ENCODE measurements around the gene RAB40B.
"Not testable (repeated sequence)": the region's sequence is repeated elsewhere in the genome, so short reads cannot be mapped to it uniquely, and the experiment has no call there.

The RAB40B gene

GRCh38 chr17:82667668-82668000 is 30.9 kb downstream of the RAB40B start:
- DNase-seq (ENCODE audit: low spot score): no peak

- no peak for DNase-seq (ENCODE audit: low spot score)
Measured at GRCh38 chr17:82666931-82667667, 31.4 kb downstream of the RAB40B start.

GRCh38 chr17:82665891-82666290 is 32.6 kb downstream of the RAB40B start:
- DNase-seq (ENCODE audit: low spot score): no peak

GRCh38 chr17:82665217-82665616 is 33.3 kb downstream of the RAB40B start:
- no peak for DNase-seq (ENCODE audit: low spot score)

- DNase-seq (ENCODE audit: low spot score): no peak
Measured at GRCh38 chr17:82664701-82665182, 33.8 kb downstream of the RAB40B start.

- no peak for DNase-seq (ENCODE audit: low spot score)
Measured at GRCh38 chr17:82664276-82664575, 34.3 kb downstream of the RAB40B start.

- DNase-seq (ENCODE audit: low spot score): no peak
Measured at GRCh38 chr17:82663381-82664275, 34.9 kb downstream of the RAB40B start.

- DNase-seq (ENCODE audit: low spot score): no peak
Measured at GRCh38 chr17:82662711-82663261, 35.7 kb downstream of the RAB40B start.

- DNase-seq (ENCODE audit: low spot score): no peak
Measured at GRCh38 chr17:82661717-82662683, 36.5 kb downstream of the RAB40B start.

GRCh38 chr17:82659886-82660285 is 38.6 kb downstream of the RAB40B start:
- DNase-seq (ENCODE audit: low spot score): no peak

GRCh38 chr17:82658796-82659452 is 39.6 kb downstream of the RAB40B start:
- no peak for DNase-seq (ENCODE audit: low spot score)

- no peak for DNase-seq (ENCODE audit: low spot score)
Measured at GRCh38 chr17:82658331-82658730, 40.2 kb downstream of the RAB40B start.

- DNase-seq (ENCODE audit: low spot score): no peak
Measured at GRCh38 chr17:82657926-82658325, 40.6 kb downstream of the RAB40B start.

GRCh38 chr17:82656266-82656665 is 42.2 kb downstream of the RAB40B start:
- DNase-seq (ENCODE audit: low spot score): no peak

GRCh38 chr17:82655523-82655922 is 43.0 kb downstream of the RAB40B start:
- DNase-seq (ENCODE audit: low spot score): no peak

- DNase-seq (ENCODE audit: low spot score): no peak
Measured at GRCh38 chr17:82655038-82655479, 43.4 kb downstream of the RAB40B start.

- not testable (repeated sequence) for DNase-seq (ENCODE audit: low spot score)
Measured at GRCh38 chr17:82654611-82655010, 43.9 kb downstream of the RAB40B start.

GRCh38 chr17:82653651-82654528 is 44.6 kb downstream of the RAB40B start:
- DNase-seq (ENCODE audit: low spot score): no peak

- DNase-seq (ENCODE audit: low spot score): no peak
Measured at GRCh38 chr17:82650723-82651122, 47.8 kb downstream of the RAB40B start.

All from CD4-positive, alpha-beta T cell treated with Interleukin-15 for 4 hours (primary cell).